ENCODE data around the gene PET117.
"Not testable (repeated sequence)": the region's sequence is repeated elsewhere in the genome, so short reads cannot be mapped to it uniquely, and the experiment has no call there.

Gene PET117

GRCh38 chr20:18174906-18175683 lies 37.4 kb downstream of the PET117 start:
- no peak overlapping the region for H3K4me3 ChIP-seq (ENCODE audit: control insufficient read depth in 1 of 7, extremely low read depth in 1 of 7, insufficient read depth in 4 of 7, low read depth in 2 of 7, low read length in 6 of 7)
- no peak overlapping the region for H3K27ac ChIP-seq (ENCODE audit: insufficient read depth in 1 of 2, low read depth in 1 of 2, low read length in 2 of 2, poor library complexity in 1 of 2, severe bottlenecking in 2 of 2)
- ChIA-PET CTCF (no interaction called here), POLR2A (no interaction called here)
- H3K36me3 ChIP-seq (ENCODE audit: control insufficient read depth in 4 of 4, insufficient read depth in 4 of 4, low read length in 3 of 4), result peaks cover 3 to 38% (median 20%) of the 10 kb centered on the region in 4 experiments
- H3K27me3 ChIP-seq (replicated peaks in 2 of 5; ENCODE audit: control insufficient read depth in 4 of 5, insufficient read depth in 5 of 5, low read length in 4 of 5), result no peaks in the 10 kb centered on the region
- DNase-seq, result no peak
- 96% methylated on average over 11 of the region's 14 CpGs for WGBS (ENCODE audit: insufficient coverage)
- H3K9me3 ChIP-seq (ENCODE audit: control extremely low read depth in 1 of 5, control insufficient read depth in 4 of 5, insufficient read depth in 2 of 5, low read depth in 1 of 5, low read length in 4 of 5), result peaks cover 0 to 8% (median 2%) of the 10 kb centered on the region in 5 experiments
- H3K4me1 ChIP-seq (ENCODE audit: control extremely low read depth in 1 of 4, control insufficient read depth in 4 of 4, insufficient read depth in 4 of 4, low read length in 3 of 4), result no peaks in the 10 kb centered on the region

GRCh38 chr20:18176318-18176785 lies 38.7 kb downstream of the PET117 start:
- H3K36me3 ChIP-seq (ENCODE audit: control insufficient read depth in 4 of 4, insufficient read depth in 4 of 4, low read length in 3 of 4), result peaks cover 3 to 34% (median 20%) of the 10 kb centered on the region in 4 experiments
- CTCF ChIA-PET, result no interaction called here
- POLR2A ChIA-PET, result no interaction called here

DNA sequence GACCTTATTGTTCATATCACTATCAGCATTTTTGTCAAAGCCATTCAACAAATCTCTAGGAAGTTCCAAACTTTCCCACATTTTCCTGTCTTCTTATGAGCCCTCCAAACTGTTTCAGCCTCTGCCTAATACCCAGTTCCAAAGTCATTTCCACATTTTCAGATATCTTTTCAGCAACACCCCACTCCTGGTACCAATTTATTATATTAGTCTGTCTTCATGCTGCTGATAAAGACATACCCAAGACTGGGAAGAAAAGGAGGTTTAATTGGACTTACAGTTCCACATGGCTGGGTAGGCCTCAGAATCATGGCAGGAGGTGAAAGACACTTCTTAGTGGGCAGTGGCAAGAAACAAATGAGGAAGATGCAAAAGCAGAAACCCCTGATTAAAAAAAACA lies 42.7 kb downstream of the PET117 start:
- H3K36me3 ChIP-seq (ENCODE audit: control insufficient read depth in 4 of 4, insufficient read depth in 4 of 4, low read length in 3 of 4), result peaks cover 0 to 61% (median 36%) of the 10 kb centered on the region in 4 experiments
- CTCF ChIA-PET; H3K27ac ChIP-seq (ENCODE audit: insufficient read depth in 1 of 2, low read depth in 1 of 2, low read length in 2 of 2, poor library complexity in 1 of 2, severe bottlenecking in 2 of 2); H3K4me1 ChIP-seq (ENCODE audit: control extremely low read depth in 1 of 4, control insufficient read depth in 4 of 4, insufficient read depth in 4 of 4, low read length in 3 of 4); DNase-seq; H3K4me3 ChIP-seq (ENCODE audit: control insufficient read depth in 1 of 7, extremely low read depth in 1 of 7, insufficient read depth in 4 of 7, low read depth in 2 of 7, low read length in 6 of 7); POLR2A ChIA-PET; H3K27me3 ChIP-seq (replicated peaks in 2 of 5; ENCODE audit: control insufficient read depth in 4 of 5, insufficient read depth in 5 of 5, low read length in 4 of 5); H3K9me3 ChIP-seq (ENCODE audit: control extremely low read depth in 1 of 5, control insufficient read depth in 4 of 5, insufficient read depth in 2 of 5, low read depth in 1 of 5, low read length in 4 of 5): not testable (repeated sequence)

More at GRCh38 chr20:18176318-18176785, 38.7 kb downstream of the PET117 start:
- H3K4me3 ChIP-seq (ENCODE audit: control insufficient read depth in 1 of 7, extremely low read depth in 1 of 7, insufficient read depth in 4 of 7, low read depth in 2 of 7, low read length in 6 of 7), result no peak overlapping the region
- DNase-seq, result no peak
- no peaks in the 10 kb centered on the region for H3K27me3 ChIP-seq (replicated peaks in 2 of 5; ENCODE audit: control insufficient read depth in 4 of 5, insufficient read depth in 5 of 5, low read length in 4 of 5)
- no peak overlapping the region for H3K27ac ChIP-seq (ENCODE audit: insufficient read depth in 1 of 2, low read depth in 1 of 2, low read length in 2 of 2, poor library complexity in 1 of 2, severe bottlenecking in 2 of 2)
- H3K9me3 ChIP-seq (ENCODE audit: control extremely low read depth in 1 of 5, control insufficient read depth in 4 of 5, insufficient read depth in 2 of 5, low read depth in 1 of 5, low read length in 4 of 5), result peaks cover 0 to 8% (median 5%) of the 10 kb centered on the region in 5 experiments
- H3K4me1 ChIP-seq (ENCODE audit: control extremely low read depth in 1 of 4, control insufficient read depth in 4 of 4, insufficient read depth in 4 of 4, low read length in 3 of 4), result no peaks in the 10 kb centered on the region
- 98% methylated on average over 7 of the region's 8 CpGs for WGBS (ENCODE audit: insufficient coverage)

DNA sequence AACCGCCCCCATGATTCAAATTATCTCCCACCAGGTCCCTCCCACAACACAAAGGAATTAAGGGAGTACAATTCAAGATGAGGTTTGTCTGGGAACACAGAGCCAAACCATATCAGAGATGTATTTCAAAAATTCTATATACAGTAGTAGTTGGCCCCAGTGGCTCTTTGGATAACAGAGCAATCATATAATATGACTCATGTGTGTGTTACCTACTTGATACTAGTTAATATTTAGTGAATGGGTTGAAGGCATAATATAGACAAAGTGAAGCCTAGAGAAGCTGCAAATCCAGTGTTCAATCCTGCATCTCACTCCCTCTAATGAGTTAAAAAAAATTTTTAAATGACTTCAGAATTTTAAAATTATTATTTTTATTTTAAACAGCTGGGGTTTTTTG lies 43.2 kb downstream of the PET117 start:
- H3K36me3 ChIP-seq (ENCODE audit: control insufficient read depth in 4 of 4, insufficient read depth in 4 of 4, low read length in 3 of 4), result peaks cover 0 to 64% (median 37%) of the 10 kb centered on the region in 4 experiments
- no peak overlapping the region for H3K27ac ChIP-seq (ENCODE audit: insufficient read depth in 1 of 2, low read depth in 1 of 2, low read length in 2 of 2, poor library complexity in 1 of 2, severe bottlenecking in 2 of 2)
- peaks cover 0 to 8% (median 5%) of the 10 kb centered on the region in 5 experiments for H3K9me3 ChIP-seq (ENCODE audit: control extremely low read depth in 1 of 5, control insufficient read depth in 4 of 5, insufficient read depth in 2 of 5, low read depth in 1 of 5, low read length in 4 of 5)
- WGBS (ENCODE audit: insufficient coverage), result no CpG with 5 or more reads among the region's 1 CpG
- ChIA-PET CTCF (no interaction called here), POLR2A (no interaction called here)
- DNase-seq, result no peak
- H3K4me1 ChIP-seq (ENCODE audit: control extremely low read depth in 1 of 4, control insufficient read depth in 4 of 4, insufficient read depth in 4 of 4, low read length in 3 of 4), result no peaks in the 10 kb centered on the region
- no peaks in the 10 kb centered on the region for H3K27me3 ChIP-seq (replicated peaks in 2 of 5; ENCODE audit: control insufficient read depth in 4 of 5, insufficient read depth in 5 of 5, low read length in 4 of 5)
- H3K4me3 ChIP-seq (ENCODE audit: control insufficient read depth in 1 of 7, extremely low read depth in 1 of 7, insufficient read depth in 4 of 7, low read depth in 2 of 7, low read length in 6 of 7), result no peak overlapping the region

DNA sequence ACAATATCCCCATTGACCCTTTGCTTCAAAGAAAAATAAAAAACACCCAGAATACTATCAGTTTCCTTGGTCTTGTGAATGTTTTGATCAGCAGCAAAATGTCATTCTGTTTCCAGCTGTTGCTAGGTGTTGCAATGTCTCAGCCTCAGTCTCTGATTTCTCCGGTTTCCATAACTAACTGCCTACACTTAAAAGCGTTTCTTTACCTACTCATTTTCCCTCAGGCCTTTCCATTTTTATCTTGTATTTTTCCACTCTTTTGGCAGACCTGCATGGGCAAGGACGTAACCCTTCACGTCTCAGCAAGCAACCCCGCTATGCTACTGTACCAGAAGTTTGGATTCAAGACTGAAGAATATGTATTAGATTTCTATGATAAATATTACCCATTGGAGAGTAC lies 49.4 kb downstream of the PET117 start:
- Histone ChIP-seq H3K27ac (ENCODE audit: insufficient read depth in 1 of 2, low read depth in 1 of 2, low read length in 2 of 2, poor library complexity in 1 of 2, severe bottlenecking in 2 of 2) (no peak overlapping the region), H3K4me1 (ENCODE audit: control extremely low read depth in 1 of 4, control insufficient read depth in 4 of 4, insufficient read depth in 4 of 4, low read length in 3 of 4) (no peaks in the 10 kb centered on the region), H3K27me3 (replicated peaks in 2 of 5; ENCODE audit: control insufficient read depth in 4 of 5, insufficient read depth in 5 of 5, low read length in 4 of 5) (no peaks in the 10 kb centered on the region), H3K36me3 (ENCODE audit: control insufficient read depth in 4 of 4, insufficient read depth in 4 of 4, low read length in 3 of 4) (peaks cover 4 to 64% (median 41%) of the 10 kb centered on the region in 4 experiments), H3K4me3 (ENCODE audit: control insufficient read depth in 1 of 7, extremely low read depth in 1 of 7, insufficient read depth in 4 of 7, low read depth in 2 of 7, low read length in 6 of 7) (no peak overlapping the region), H3K9me3 (ENCODE audit: control extremely low read depth in 1 of 5, control insufficient read depth in 4 of 5, insufficient read depth in 2 of 5, low read depth in 1 of 5, low read length in 4 of 5) (no peaks in the 10 kb centered on the region)
- ChIA-PET CTCF (no interaction called here), POLR2A (no interaction called here)
- 88% methylated on average over 2 of the region's 5 CpGs for WGBS (ENCODE audit: insufficient coverage)
- DNase-seq, result no peak

- 96% methylated on average over 2 of the region's 3 CpGs for WGBS (ENCODE audit: insufficient coverage)
- Histone ChIP-seq H3K4me3 (ENCODE audit: control insufficient read depth in 1 of 7, extremely low read depth in 1 of 7, insufficient read depth in 4 of 7, low read depth in 2 of 7, low read length in 6 of 7) (no peak overlapping the region), H3K27me3 (replicated peaks in 2 of 5; ENCODE audit: control insufficient read depth in 4 of 5, insufficient read depth in 5 of 5, low read length in 4 of 5) (no peaks in the 10 kb centered on the region), H3K36me3 (ENCODE audit: control insufficient read depth in 4 of 4, insufficient read depth in 4 of 4, low read length in 3 of 4) (peaks cover 4 to 53% (median 33%) of the 10 kb centered on the region in 4 experiments), H3K4me1 (ENCODE audit: control extremely low read depth in 1 of 4, control insufficient read depth in 4 of 4, insufficient read depth in 4 of 4, low read length in 3 of 4) (no peaks in the 10 kb centered on the region), H3K27ac (ENCODE audit: insufficient read depth in 1 of 2, low read depth in 1 of 2, low read length in 2 of 2, poor library complexity in 1 of 2, severe bottlenecking in 2 of 2) (no peak overlapping the region), H3K9me3 (ENCODE audit: control extremely low read depth in 1 of 5, control insufficient read depth in 4 of 5, insufficient read depth in 2 of 5, low read depth in 1 of 5, low read length in 4 of 5) (no peaks in the 10 kb centered on the region)
- ChIA-PET POLR2A (no interaction called here), CTCF (no interaction called here)
- DNase-seq, result no peak
Observed at GRCh38 chr20:18188434-18188833, 50.8 kb downstream of the PET117 start.

- Histone ChIP-seq H3K36me3 (ENCODE audit: control insufficient read depth in 4 of 4, insufficient read depth in 4 of 4, low read length in 3 of 4) (peaks cover 4 to 34% (median 19%) of the 10 kb centered on the region in 4 experiments), H3K4me1 (ENCODE audit: control extremely low read depth in 1 of 4, control insufficient read depth in 4 of 4, insufficient read depth in 4 of 4, low read length in 3 of 4) (no peaks in the 10 kb centered on the region), H3K4me3 (ENCODE audit: control insufficient read depth in 1 of 7, extremely low read depth in 1 of 7, insufficient read depth in 4 of 7, low read depth in 2 of 7, low read length in 6 of 7) (no peak overlapping the region), H3K27me3 (replicated peaks in 2 of 5; ENCODE audit: control insufficient read depth in 4 of 5, insufficient read depth in 5 of 5, low read length in 4 of 5) (no peaks in the 10 kb centered on the region), H3K9me3 (ENCODE audit: control extremely low read depth in 1 of 5, control insufficient read depth in 4 of 5, insufficient read depth in 2 of 5, low read depth in 1 of 5, low read length in 4 of 5) (no peaks in the 10 kb centered on the region), H3K27ac (ENCODE audit: insufficient read depth in 1 of 2, low read depth in 1 of 2, low read length in 2 of 2, poor library complexity in 1 of 2, severe bottlenecking in 2 of 2) (no peak overlapping the region)
- DNase-seq, result no peak
- WGBS (ENCODE audit: insufficient coverage), result 100% methylated on average over 2 of the region's 3 CpGs
- POLR2A ChIA-PET, result no interaction called here
- CTCF ChIA-PET, result no interaction called here
Observed at GRCh38 chr20:18190338-18191233, 52.9 kb downstream of the PET117 start.
